MM.1S (cell line): ENCODE measurements around the gene BYSL.

Source experiments
- CTCF ChIP-seq: fragments of 300-600 bp; sonication (generic); IDR thresholded peaks from 2 replicates; pipeline ENCODE4 v1.5.1; 2016; ENCODE audit warnings: antibody characterized with exemption, low read length, mixed read lengths
- EZH2 ChIP-seq: fragments of 300-600 bp; sonication (generic); optimal IDR thresholded peaks from 2 replicates; pipeline ENCODE3; 2017; ENCODE audit warnings: low read depth, mild to moderate bottlenecking, antibody characterized with exemption, low read length, mixed read lengths
- EZH2phosphoT487 ChIP-seq: fragments of 300-600 bp; sonication (generic); IDR thresholded peaks from 2 replicates; pipeline ENCODE4 v1.6.1; 2018; ENCODE audit warnings: antibody characterized with exemption, low read length

GRCh38 chr6:41970436-41970846, 49.1 kb downstream of the BYSL start:
- TF ChIP-seq EZH2 (no peak), CTCF (no peak), EZH2phosphoT487 (no peak)
